ENCODE measurements around the gene IL22. TPM values are rescaled to one million over a fixed set of nuclear protein-coding genes. Genes with fewer than 3 reads are reported as not detected.

Gene IL22
- total and polyA plus RNA-seq, 5 experiments from 2014 or later, result not detected

Other genes with a start within 250 kb of the IL22 start
- not detected for gene IFNG, start 93.9 kb downstream of the IL22 start, total RNA-seq
- 1 to 10 TPM in 1 of 3 donors, under 1 TPM in 1, not detected in 1; 0.27 to 8.6 TPM for gene IFNG, start 93.9 kb downstream of the IL22 start, polyA plus RNA-seq
- not detected for gene IL26, start 27.8 kb downstream of the IL22 start, total RNA-seq
- gene IL26, start 27.8 kb downstream of the IL22 start, polyA plus RNA-seq, result under 1 TPM in 1 of 3 donors, not detected in 2; 0.54 TPM
- 10 to 100 TPM; 28.2 to 34.6 TPM for gene MDM1, start 78.8 kb upstream of the IL22 start, total RNA-seq
- 10 to 100 TPM; 16.2 to 20.8 (median 17.8) TPM for gene MDM1, start 78.8 kb upstream of the IL22 start, polyA plus RNA-seq

All from naive thymus-derived CD8-positive, alpha-beta T cell (primary cell).